ENCODE measurements around the gene TGFBI.

DNA sequence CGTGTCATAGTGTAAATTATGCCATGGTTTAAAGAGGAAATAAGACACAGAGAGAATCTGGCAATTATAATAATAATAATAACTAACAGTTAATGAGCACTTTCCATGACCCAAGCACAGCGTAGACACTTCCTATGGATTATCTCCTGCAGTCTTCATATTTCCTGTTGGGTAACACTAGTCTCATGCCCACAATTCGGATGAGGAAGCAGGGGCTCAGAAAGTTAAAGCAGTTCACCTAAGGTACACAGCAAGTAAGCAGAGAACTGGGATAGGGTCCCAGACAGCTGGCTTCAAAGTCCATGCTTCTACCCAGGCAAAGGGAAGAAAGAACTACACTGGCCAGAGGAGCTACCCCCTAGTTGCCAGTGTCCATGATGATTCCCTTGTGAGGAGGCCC, 27.9 kb upstream of the TGFBI start:
- TF ChIP-seq, protein P1, sequence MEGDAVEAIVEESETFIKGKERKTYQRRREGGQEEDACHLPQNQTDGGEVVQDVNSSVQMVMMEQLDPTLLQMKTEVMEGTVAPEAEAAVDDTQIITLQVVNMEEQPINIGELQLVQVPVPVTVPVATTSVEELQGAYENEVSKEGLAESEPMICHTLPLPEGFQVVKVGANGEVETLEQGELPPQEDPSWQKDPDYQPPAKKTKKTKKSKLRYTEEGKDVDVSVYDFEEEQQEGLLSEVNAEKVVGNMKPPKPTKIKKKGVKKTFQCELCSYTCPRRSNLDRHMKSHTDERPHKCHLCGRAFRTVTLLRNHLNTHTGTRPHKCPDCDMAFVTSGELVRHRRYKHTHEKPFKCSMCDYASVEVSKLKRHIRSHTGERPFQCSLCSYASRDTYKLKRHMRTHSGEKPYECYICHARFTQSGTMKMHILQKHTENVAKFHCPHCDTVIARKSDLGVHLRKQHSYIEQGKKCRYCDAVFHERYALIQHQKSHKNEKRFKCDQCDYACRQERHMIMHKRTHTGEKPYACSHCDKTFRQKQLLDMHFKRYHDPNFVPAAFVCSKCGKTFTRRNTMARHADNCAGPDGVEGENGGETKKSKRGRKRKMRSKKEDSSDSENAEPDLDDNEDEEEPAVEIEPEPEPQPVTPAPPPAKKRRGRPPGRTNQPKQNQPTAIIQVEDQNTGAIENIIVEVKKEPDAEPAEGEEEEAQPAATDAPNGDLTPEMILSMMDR (IDR thresholded peaks at IDR 0.05): no peak
- no peak for TF ChIP-seq EZH2phosphoT487 (IDR thresholded peaks at IDR 0.05)
